ENCODE measurements around the gene PLCB2.

DNA sequence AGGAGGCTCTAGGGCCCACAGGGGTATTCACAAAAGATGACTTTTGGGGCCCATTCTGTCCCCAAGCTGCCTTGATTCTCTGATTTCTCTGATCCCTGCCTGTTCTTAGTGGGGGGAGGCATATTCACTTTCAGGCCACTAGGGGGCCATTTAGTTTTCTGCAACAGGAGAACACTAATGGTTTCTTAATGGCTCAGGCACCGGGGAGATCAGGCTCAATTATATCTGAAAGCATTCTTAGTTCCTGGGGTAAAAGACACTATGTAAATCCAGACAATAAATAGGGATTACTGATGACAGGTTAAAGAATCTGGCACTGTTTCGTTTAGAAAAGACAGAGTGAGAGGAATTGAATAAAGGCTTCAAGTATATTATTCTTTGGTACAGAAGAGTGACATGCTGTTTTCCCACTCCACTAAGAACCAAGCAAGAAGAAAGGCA, 13.2 kb upstream of the PLCB2 start:
- peak in 1 of 3 donors; percentile 40 for TF ChIP-seq POLR2AphosphoS5 (IDR thresholded peaks at IDR 0.05)
- TF ChIP-seq, protein P1, sequence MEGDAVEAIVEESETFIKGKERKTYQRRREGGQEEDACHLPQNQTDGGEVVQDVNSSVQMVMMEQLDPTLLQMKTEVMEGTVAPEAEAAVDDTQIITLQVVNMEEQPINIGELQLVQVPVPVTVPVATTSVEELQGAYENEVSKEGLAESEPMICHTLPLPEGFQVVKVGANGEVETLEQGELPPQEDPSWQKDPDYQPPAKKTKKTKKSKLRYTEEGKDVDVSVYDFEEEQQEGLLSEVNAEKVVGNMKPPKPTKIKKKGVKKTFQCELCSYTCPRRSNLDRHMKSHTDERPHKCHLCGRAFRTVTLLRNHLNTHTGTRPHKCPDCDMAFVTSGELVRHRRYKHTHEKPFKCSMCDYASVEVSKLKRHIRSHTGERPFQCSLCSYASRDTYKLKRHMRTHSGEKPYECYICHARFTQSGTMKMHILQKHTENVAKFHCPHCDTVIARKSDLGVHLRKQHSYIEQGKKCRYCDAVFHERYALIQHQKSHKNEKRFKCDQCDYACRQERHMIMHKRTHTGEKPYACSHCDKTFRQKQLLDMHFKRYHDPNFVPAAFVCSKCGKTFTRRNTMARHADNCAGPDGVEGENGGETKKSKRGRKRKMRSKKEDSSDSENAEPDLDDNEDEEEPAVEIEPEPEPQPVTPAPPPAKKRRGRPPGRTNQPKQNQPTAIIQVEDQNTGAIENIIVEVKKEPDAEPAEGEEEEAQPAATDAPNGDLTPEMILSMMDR (IDR thresholded peaks at IDR 0.05): peak in 6 of 7 experiments; percentile 55 to 93 (median 86)
